GM21529 (cell line): ENCODE data around the gene HCK.
"Not testable (repeated sequence)": the region's sequence is repeated elsewhere in the genome, so short reads cannot be mapped to it uniquely, and the experiment has no call there.

ENCODE experiments used
- ATAC-seq: cut with Tn5 transposase; IDR thresholded peaks from one replicate; pipeline ENCODE4 v1.9.1; 2021; ENCODE audit not compliant: unreplicated experiment

Gene HCK

DNA sequence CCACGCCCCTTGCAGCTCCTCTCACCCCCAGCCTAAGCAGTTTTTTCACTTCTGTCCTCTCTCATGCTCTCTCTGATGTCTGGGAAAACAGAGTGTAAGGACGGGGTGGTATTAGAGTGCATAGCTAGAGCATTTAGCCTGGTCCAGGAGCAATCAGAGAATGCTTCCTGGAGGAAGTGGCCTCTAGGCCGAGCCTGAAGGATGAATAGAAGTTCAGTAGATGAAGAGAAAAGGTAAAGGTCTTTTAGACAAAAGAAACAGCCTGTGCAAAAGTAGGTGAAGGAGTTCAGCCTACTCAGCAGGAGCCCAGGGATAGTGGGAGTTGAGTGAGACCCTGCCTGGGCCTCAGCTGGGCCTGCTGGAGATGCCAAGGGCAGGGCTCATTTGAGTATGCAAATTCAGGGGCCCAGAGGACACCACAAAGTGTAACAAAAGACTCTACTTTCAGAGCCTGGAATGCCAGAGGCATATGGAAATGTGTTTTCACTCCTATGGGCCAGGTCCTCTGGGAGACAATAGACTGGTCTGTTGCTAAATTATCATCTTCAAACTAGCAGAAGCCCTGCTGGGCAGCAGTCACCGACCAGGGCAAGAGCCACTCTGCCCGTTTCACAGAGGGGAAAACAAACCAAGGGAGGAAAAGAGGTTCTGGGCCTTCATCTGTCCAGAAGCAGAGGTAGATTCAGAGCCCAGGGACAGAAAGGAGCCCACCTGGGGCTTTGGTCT, 37.8 kb downstream of the HCK start:
- no peak for ATAC-seq

DNA sequence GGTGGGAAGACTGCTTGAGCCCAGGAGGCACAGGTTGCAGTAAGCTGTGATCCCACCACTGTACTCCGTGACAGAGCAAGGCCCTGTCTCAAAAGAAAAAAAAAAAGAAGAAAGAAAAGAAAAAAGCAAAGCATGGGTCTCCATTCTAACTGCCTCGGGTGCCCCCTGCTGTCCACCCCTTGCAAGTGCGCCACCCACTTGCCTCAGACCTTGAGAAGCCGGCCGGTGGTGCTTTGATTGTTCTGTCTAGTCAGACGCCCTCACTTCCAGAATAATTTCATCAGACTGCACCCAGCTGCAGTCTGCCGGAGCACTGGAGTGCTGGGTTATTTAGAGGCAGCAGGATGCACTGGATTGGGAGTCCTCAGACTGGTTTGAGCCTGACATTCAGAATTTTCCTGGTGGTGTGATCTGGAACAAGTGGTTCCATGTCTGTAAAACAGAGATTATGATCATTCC, 39.9 kb downstream of the HCK start:
- no peak for ATAC-seq

DNA sequence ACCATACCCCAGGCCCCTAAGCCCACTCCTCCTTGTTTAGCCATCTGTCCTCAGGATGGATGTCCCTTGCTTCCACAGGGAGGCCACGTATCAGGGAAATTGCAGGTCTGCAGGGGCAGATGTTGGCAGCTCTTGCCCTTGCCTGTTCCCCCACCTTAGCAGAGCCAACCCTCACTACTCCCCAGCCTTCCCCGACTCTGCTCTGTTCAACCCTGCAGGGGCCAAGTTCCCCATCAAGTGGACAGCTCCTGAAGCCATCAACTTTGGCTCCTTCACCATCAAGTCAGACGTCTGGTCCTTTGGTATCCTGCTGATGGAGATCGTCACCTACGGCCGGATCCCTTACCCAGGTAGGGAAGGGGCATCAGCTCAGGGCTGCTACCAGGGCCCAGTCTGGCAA, 46.7 kb downstream of the HCK start:
- ATAC-seq, result no peak

DNA sequence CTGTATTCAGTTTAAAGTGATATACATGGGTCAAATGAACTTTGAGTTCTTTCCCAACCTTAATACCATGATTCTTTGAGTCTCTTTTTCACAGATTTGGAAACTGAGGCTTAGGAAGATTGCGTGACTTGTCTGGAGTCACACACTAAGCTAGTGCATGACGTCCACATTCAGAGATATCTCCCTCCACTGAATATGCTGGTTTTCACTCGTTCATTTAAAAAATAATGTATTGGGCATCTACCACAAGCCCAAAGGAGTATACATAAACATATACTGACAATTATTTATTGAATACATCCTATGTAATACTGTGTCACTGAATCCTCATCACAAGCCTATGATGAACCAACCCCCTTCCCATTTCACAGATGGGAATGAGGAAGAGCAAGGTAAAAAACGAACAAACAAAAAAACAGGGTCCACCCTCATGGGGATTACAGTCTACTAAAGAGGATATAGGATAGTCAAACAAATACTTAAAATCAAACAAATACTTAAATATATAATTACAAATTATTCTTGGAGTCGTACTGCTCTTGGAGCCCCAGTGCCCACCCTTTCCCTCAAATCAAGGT, 56.9 kb downstream of the HCK start:
- ATAC-seq, result no peak

DNA sequence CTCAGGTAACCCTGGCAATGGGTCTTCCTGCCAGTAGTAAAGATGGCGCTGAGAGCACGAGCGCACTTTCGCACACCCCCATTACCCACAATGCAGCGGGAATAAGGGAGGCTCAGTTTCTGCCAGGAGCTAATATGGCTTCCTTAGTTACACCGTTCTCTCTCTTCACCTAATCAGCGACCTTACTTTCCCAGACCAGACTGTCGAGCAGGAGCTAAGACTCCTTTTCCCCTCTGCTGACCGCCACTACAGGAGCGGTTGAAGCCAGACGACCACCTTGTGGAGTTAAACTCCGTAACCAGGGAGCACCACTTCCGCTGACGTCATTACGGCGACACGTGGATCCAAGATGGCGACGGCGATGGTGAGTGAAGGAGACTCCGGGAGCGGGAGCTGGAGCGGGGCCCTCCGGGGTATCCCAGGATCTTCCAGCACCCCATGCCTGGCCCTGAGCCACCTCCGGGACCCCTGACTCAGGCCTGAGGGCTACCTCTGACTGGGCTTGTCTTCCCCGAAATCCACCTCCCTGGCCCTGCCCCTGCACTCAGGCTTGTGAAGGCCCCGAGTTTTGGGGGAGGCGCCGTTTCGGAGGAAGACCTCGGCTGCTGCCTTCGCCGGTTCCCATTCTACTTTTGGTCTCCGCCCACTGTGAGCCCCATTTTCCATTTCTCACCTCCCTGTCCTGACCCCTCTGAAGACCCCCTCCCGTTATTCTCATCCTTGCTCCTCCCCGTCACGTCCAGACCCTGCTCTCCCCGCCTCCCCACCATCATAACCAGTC, 57.5 kb downstream of the HCK start, which contains the start of gene TM9SF4:
TM9SF4 (plus strand) TSS at position 323 of the 781 bp plus-strand sequence; CDS start at position 350, 27 bp downstream.
- ATAC-seq, result peak; percentile 85

DNA sequence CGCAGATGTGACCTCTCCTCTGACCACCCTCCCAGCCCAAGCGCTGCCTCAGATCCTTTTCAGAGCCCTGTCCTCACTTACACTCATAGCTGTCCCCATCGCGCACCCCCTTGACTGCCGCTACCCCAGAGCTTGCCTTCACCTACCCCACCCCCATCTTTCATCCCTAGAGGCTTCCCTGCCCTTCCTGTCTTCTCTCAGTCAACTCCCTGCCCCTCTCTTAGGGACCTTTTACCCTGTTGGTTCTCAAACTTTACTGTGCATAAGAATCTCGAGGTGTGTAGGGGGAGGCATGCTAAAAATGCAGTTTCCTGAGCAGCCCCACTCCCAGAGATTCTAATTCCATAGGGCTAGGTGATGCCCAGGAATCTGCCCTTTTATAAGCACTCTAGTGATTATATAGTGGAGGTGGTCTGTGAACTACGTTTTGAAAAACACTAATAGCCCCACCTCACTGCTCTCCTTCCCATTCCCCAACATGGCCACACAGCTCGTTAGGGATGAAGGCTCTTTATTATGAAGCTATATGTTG, 58.2 kb downstream of the HCK start:
- no peak for ATAC-seq

DNA sequence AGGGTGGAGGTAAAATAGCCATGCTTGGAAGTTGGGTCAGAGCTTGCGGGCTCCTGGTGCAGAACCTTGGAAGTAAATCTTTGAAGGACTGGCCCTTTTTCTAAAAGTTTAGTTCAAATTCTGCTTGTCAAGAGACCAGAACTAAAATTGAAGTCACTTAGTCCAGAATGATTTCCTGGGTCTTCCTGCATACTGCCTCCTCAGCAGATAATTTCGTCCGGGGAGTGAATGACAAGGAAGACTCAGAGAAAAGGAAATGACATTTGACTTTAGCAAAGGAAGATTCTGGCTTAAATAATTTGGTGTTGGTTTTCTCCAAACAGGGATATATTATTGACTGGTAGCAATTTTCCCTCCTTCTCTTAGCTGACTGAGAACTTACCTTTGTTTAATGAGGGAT, 58.7 kb downstream of the HCK start:
- ATAC-seq, result no peak

DNA sequence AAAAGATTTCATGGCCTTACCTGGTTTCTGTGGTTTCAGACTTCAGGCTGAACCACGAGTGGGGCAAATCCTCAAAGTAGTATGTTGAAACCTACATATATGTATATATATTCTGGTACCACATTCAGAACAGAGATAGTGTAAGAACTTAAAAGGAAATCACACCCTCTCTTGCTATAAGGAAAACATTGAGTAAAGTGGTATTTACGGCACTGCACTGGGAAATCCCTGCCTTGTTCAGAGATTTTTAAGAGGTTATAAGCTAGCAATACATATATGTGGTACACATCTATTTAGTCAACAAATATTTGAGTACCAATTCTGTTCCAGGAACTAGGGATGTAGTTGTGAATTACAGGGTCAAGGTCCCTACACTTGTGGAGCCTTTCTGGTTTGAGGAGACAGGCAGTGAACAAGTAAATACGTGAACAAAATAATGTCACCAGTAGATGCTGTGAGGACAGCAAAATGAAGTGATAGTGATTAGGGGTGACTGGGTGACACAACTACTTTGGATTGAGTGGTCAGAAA, 59.2 kb downstream of the HCK start:
- ATAC-seq, result no peak

DNA sequence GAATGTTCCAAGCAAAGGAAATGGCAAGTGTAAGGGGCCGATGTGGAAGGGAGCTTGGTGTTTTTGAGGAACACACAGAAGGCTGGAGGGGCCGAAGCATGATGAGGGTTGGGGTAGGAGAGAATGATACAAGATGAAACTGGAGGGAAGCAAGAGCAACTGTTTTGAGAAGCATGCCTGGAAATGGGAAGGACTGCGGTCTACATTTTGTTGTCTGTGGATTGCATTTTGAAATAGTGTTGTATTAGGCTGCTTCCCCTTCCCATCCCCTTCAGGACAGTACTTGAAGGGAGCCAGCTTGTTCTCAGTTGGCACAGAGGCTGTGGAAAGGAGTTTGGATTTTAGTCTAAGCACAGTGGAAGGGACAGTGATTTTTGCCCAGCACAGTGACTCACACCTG, 59.7 kb downstream of the HCK start:
- ATAC-seq, result no peak

DNA sequence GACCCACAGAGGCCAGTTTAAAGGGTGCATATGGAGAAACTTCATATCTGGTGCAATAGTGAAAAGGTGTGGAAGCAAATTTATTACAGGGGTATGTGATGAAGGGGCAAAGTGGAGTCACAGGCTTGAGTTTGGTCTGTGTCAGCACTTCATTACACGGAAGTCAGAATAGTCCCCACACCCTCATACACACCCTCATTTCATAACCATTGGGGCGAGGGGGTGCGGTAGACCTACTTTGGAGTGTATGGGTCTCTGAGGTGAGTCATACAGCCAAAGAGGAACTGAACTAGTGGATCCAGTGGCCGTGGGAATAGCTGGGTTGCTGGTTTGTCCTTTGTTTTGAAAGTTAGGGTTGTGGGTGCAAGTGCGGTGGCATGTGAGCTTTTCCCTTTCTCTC, 60.8 kb downstream of the HCK start:
- no peak for ATAC-seq

DNA sequence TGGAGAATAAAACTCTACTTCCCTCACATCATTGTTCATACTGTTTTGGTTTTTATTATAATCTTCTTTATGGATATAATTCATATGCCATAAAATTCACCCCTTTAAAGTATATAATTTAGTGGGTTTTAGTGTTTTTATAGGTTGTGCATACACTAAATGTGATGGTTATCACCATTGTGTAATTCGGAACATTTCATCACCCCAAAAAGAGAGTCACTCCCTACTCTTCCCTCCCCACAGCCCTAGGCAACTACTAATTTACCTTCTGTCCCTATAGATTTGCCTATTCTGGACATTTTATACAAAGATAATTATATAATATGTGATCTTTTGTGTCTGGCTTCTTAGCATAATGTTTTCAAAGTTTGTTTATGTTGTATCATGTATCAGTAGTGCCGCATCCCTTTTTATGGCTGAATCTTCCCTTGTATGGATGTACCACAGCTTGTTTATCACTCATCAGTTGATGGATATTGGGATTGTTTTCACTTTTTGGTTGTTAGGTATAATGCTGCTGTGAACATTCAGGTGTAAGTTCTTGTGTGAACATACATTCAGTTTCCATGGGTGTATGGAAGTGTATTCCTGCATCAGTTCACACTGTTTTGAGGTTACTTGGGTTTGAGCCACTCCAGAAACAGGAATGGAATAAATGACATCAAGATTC, 61.7 kb downstream of the HCK start:
- no peak for ATAC-seq

DNA sequence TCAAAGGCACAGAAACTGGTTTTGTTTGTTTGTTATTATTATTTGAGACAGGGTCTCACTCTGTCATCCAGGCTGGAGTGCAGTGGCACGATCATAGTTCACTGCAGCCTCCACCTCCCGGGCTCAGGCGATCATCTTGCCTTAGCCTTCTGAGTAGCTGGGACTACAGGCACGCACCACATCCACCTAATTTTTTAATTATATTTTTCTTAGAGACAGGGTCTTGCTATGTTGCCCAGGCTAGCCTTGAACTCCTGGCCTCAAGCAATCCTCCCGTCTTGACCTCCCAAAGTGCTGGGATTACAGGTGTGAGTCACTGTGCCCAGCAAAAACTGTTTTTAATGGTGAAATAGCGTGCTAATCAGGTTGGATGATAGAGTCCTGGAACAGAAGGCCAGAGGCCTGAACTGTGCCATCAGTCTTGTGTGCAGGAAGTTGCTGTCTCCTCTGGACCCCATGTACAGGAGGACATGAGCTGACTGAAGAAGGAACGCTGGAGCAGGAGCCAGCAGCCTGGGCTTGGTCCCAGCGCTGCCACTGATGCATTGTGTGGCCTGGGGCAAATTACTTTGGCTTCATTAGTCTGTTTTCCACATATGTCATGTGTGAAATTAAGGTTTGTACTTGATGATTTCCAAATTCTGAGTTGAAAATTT, 62.4 kb downstream of the HCK start:
- no peak for ATAC-seq

DNA sequence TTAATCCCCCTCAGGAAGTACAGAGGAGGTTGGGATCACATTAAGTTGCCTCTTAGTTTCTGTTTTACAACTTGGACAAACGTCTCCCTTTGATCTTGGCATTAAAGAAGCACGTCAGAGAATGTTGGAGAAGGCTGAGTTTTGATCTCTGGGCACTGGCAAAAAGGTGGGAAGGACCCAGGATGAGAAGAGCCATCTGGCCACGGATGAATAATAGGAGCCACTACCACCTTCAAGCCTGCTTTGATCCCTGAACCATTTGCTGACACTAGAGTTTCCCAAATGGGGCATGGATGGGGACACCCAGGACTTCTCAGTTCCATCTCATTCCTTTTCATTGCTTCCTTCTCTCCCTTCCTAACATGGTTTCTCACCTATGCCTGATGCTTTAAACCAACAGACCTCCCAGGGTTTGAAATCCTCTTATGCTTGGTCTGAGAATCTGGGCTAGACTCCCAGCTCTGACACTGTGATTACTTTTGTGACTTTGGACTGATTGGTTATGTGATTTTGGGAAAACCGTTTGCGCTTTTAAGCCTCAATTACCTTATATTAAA, 63.2 kb downstream of the HCK start:
- ATAC-seq, result no peak

DNA sequence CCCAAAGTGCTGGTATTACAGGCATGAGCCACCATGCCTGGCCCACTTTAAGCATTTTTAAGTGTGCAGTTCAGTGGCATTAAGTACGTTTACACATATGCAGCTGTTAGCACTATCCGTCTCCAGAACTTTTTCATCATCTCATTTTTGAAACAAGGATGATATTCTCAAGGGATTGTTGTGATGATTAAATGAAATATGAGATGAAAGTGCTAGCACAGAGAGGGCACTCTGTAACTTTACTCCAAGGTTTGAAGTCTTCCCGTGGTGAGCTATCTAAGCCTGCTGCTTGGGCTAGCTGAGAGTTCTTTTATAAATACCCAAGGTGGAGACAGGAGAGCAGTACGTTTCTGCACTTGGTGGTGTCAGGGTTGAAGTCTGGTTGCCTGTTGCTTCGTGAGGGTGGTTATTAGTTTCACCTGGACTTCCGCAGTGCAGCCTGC, 64.1 kb downstream of the HCK start:
- no peak for ATAC-seq

DNA sequence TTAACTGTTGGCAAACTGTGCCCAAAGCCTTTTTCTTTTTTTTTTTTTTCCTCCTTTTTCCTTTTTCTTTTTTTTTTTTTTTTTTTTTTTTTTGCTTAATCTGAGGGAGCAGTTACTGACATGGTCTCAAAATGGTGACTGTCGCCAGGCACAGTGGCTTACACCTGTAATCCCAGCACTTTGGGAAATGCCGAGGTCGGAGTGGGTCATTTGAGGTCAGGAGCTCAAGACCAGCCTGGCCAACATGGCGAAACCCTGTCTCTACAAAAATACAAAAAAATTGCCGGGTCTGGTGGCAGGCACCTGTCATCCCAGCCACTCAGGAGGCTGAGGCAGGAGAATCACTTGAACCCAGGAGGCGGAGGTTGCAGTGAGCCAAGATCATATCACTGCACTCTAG, 64.8 kb downstream of the HCK start:
- ATAC-seq, result not testable (repeated sequence)

DNA sequence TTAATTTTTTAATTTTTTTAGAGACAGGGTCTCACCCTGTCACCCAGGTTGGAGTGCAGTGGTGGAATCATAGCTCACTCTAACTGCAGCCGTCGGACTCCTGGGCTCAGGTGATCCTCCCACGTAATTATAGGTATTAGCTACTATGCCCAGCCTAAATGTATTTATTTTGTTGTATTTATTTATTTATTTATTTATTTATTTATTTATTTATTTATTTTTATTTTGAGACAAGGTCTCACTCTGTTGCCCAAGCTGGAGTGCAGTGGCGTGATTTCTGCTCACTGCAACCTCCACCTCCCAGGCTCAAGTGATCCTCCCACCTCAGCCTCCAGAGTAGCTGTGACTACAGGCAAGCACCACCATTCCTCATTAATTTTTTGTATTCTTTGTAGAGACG, 66.4 kb downstream of the HCK start:
- ATAC-seq, result not testable (repeated sequence)

DNA sequence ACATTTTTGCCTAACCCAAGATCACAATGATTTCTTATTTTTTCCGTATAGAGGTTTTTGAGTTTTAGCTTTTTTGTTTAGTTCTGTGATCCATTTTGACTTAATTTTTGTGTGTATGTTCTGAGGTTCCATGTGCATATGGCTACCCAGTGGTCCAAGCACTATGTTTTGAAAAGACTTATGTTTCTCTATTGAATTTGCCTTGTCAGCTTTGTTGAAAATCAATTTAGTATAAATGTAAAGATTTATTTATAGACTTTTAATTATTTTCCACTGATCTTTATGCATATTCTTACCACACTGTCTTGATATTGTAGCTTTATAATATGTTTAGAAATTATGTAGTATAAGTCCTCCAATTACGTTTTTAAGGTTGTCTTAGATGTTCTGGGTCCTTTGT, 67.7 kb downstream of the HCK start:
- ATAC-seq, result no peak

DNA sequence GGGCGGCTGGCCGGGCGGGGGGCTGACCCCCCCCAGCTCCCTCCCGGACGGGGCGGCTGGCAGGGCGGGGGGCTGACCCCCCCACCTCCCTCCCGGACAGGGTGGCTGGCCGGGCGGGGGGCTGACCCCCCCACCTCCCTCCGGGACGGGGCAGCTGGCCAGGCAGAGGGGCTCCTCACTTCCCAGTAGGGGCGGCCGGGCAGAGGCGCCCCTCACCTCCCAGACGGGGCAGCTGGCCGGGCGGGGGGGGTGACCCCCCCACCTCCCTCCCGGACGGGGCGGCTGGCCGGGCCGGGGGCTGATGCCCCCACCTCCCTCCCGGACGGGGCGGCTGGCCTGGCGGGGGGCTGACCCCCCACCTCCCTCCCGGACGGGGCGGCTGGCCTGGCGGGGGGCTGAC, 69.9 kb downstream of the HCK start:
- ATAC-seq, result not testable (repeated sequence)

DNA sequence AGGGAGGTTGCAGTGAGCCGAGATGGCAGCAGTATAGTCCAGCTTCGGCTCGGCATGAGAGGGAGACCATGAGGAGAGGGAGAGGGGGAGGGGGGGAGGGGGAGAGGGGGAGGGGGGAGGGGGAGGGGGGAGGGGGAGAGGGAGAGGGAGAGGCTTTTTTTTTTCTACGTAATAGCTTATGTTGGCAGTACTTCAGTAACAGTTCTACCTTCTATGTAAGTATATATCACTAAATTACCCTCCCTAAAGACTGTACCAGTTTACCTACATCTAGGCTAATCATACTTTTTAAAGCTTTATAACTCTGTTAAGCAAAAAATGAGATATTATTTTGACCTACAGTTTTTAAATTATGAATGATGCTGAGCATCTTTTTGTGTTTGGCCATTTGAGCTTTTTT, 71.0 kb downstream of the HCK start:
- no peak for ATAC-seq

DNA sequence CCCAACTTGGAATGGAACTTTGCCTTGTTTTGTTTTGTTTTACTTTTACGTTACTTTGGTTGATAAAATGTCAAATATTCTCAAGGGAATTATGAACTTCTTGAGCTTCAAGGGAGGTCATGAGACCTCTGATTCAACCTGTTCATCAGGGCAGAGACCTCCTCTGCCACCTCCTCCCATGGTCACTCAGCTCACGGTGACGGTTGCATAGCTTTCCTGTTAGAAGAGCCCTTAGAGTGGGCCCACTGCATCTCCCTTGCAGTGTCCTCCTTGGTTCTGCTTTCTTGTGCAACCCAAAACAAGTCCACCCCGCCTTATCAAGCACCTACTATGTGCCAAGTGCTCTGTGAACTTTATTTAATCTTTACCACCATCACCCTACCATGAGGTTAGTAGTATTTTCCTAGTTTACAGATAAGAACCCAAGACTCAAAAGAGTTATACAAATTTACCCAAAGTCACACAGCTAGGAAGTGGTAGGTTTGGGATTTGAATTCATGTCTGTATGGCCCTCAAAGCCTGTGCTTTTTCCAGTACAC, 72.9 kb downstream of the HCK start:
- no peak for ATAC-seq
